Fibroblast of skin of abdomen (primary cell): ENCODE results near the gene EGFLAM. TPM values are rescaled to one million over a fixed set of nuclear protein-coding genes. Genes with fewer than 3 reads are reported as not detected.

ENCODE experiments used
- DNase-seq: peaks from one replicate; pipeline ENCODE4 v3.0.0-alpha.2; 2013
- polyA plus RNA-seq, 2 experiments: library from polyadenylated mRNA; unstranded; fragments of 120-200 nt; gene quantifications; one replicate each; pipeline ENCODE4 v1.2.1, GENCODE V29; 2013; ENCODE audit not compliant: insufficient read length in 2 of 2

EGFLAM gene
- polyA plus RNA-seq (2013, experiment 1 of 2; ENCODE audit: insufficient read length), result 0.35 TPM
- 0.31 TPM for polyA plus RNA-seq (2013, experiment 2 of 2; ENCODE audit: insufficient read length)

DNA sequence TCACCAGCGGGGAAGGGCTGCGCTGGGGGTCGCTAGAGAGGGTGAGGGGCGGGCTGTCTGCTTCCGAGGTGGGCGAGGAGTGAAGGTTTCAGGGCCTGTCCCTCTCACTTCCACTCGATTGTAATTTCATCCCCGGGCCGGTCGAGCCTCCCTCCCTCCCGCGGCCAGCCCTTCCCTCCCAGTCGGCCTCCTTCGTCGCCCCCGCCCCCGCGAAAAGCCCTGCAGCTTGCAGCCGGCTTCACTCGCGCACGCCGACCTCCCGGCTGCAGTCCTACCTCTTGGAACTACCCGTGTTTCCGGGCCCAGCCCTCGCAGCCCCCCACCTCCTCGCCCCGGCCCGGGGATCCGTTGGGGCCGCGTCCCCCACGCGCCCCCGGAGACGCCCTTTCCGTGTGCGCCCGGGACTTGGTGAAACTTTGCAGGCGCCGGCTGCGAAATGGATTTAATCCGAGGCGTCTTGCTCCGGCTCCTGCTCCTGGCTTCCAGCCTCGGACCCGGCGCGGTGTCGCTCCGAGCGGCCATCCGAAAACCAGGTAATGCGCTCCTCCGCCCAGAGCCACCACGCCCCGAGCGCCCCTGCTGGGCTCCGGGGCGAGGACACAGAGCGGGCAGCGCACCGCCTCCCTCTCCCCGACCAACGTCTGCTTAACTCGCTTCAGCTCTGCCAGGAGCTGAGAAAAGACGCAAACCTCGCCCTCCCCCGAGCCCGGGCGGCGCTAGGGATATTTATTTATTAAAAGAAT lies at the start of gene EGFLAM:
Gene EGFLAM, plus strand, starts transcription at position 241 of the 743 bp plus-strand sequence. Its CDS starts 196 bp downstream, at position 437.
- DNase-seq, result no peak

GRCh38 chr5:38208782-38209378 lies 49.5 kb upstream of the EGFLAM start:
- peak; percentile 38 for DNase-seq

- DNase-seq, result no peak
These were observed 47.5 kb upstream of the EGFLAM start for GRCh38 chr5:38210676-38211353.

DNA sequence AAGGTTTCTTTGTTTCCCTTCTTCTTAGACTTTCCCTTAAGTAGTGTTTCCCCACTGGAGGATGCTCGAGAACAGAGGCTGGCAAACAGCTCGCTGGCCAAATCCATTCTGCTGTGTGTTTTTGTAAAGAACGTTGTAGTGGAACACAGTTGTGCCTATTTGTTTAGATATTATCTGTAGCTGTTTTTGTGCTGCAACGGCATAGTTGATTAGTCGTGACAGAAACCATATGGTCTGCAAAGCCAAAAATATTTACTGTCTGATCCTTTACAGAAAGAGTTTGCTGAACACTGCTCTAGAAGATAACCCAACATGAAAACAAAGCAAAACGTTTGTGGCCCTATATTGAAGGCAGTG lies 47.0 kb upstream of the EGFLAM start:
- no peak for DNase-seq

GRCh38 chr5:38212307-38212706 lies 46.1 kb upstream of the EGFLAM start:
- no peak for DNase-seq

- DNase-seq, result no peak
These were observed 32.3 kb upstream of the EGFLAM start for GRCh38 chr5:38226091-38226490.

GRCh38 chr5:38228914-38229313 lies 29.4 kb upstream of the EGFLAM start:
- no peak for DNase-seq

DNA sequence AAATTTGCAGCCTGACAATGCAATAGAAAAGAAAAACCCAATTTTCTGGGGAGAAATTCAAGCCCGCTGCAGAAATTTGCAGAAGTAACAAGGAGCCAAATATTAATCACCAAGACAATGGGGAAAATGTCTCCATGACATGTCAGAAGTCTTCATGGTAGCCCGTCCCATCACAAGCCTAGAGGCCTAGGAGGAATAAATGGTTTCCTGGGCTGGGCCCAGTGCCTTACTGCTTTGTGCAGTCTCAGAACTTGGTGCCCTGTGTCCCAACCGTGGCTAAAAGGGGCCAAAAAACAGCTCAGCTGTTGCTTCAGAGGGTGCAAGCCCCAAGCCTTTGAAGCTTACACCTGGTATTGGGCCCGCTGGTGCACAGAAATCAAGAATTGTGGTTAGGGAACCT lies 23.6 kb upstream of the EGFLAM start:
- no peak for DNase-seq

- no peak for DNase-seq
These were observed 20.7 kb upstream of the EGFLAM start for GRCh38 chr5:38237681-38238080.

DNA sequence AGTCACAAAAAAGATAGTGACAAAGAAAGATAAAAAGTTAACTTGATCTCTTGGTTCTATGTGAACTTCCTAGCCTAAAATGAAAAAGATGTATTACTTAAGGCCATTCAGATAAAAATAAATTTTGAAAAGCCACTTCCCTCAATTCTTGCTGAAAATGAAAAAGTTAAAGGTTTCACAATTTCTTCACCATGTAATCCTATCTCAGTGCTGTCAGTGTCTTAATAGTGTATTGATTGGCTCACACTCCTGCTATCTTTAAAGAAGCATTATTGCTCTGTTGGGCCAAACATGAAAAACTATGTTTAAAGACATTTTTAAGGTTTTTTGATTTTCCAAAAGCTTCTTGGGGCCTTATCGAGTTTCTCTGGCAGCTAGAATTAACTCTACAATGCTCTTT lies 18.1 kb upstream of the EGFLAM start:
- DNase-seq, result no peak

DNA sequence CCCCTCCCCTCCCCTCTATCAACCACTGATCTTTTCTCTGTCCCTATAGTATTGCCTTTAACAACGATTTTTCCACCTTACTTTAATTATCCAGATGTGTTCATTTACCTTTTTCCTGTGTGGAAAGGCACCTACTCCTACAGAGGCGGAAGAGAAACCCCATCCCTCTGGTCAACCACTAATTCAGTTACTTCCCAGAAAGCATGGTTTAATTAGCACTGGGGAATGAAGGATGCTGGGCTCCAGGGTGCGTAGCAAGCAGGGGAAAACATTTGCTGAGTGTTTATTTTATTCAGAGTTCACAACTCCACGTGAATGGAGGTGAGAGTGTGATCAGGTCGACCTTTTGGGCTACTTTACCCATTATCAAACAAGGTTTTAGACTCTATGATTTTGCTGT lies 16.7 kb upstream of the EGFLAM start:
- DNase-seq, result no peak

GRCh38 chr5:38245307-38245706 lies 13.1 kb upstream of the EGFLAM start:
- no peak for DNase-seq

DNA sequence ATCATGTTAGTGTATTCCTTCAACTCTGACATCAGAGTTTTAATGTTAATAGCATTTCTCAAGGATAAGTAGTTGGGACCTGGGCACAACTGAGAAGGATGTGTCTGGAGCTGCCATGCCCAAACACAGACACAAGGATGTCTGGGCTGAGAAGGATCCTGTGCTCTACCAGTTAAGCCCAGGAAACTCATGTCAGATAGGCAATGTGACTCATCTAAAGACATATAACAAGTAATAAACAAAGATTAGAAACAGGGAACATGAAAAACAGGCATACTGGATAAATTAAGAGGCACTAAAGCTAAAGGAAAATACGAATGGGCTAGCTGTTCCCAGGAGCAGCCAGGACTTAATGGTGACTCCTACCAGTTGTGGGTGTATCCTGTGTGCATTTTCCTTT lies 9.1 kb upstream of the EGFLAM start:
- no peak for DNase-seq

DNA sequence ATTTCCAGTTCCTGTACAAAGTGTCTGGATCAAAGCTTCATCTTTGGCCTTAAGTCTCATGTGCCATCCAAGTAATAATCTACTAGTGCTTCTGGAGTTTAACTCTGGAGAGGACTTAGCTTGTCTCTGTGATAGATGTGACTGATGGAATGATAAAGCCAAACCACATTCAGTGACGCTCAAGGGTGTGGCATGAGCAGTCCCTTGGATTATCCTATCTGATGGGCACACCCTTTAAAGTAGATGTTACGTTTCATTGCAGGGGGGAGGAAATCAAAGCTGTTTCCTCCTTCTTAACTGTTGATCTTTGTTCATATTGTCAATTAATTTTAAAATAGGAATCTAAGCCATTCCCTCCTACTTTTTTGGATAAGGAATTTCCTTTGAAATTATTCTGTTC lies 8.5 kb upstream of the EGFLAM start:
- no peak for DNase-seq

- DNase-seq, result no peak
These were observed 7.5 kb upstream of the EGFLAM start for GRCh38 chr5:38250763-38251448.

DNA sequence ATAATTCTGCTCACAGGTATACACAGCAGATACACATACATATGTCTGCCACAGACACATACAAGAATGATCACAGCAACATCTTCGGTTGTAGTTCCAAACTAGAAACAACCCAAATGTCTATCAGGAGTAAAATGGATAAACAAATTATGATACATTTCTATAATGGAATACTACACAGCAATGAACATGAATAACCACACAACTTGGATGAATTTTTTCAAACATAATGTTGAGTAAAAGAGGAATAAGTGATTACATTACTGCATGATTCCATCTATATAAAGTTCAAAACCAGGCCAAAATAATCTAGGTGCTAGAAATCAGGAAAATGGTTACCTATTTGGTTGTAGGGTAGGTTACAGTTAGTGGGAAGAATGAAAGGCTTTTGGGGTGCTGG lies 4.6 kb upstream of the EGFLAM start:
- DNase-seq, result no peak

GRCh38 chr5:38257308-38258041 lies 884 bp upstream of the EGFLAM start:
- DNase-seq, result no peak

- DNase-seq, result no peak
These were observed 379 bp upstream of the EGFLAM start for GRCh38 chr5:38258042-38258318.

GRCh38 chr5:38259062-38259808 lies 876 bp downstream of the EGFLAM start:
- no peak for DNase-seq

GRCh38 chr5:38259809-38260160 lies 1.4 kb downstream of the EGFLAM start:
- DNase-seq, result no peak

DNA sequence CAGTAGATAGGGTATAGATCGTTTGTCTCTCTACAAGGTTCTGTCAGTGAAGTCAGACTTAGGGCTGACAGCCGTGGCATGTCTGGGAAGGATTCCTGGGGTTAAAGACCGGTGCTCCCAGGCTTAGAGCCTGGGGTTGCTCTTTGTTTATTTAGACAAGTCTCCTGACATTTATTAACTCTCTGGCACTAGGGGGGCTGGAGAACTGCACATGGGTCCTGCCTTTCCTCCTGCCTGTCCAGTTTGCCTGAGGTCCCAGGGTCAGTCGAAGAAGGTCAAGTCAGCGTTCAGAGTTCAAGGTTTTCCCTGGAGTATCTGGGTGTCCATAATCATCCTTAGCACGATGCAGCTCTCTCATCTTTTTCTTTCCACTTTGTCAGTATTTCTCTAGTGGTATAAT lies 5.6 kb downstream of the EGFLAM start:
- DNase-seq, result no peak

DNA sequence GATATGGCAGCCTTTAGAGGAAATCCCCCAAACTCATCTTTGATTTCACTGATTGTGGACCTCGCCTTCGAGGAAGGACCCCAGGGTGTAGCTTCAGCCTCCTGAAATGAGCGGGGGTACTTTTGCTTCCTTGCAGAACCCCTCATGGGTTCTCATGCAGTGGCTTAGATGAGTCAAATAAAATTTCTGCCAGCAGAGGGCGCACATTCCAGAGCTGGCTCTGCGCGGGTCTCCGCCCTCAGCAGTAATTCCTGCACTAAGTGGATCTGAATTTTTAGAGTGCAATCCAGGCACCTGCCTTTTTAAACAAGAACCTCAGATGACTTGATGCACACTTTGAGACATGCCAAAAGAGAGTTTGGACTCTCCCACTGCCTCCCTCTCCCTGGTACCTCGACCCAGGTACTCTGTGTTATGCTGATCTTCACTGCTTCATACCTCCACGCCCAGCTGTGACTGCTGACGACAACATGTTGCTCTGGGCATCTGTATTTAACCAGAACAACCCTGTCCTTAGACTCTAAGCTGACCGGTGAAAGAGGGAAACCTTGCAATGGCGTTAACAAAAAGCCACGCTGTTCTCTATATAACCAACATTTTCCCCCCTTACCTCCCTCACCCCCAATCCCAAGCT lies 7.3 kb downstream of the EGFLAM start:
- peak; percentile 53 for DNase-seq
